HG02970 (cell line): ENCODE data around the gene CADM1.

Experiments
- ATAC-seq: cut with Tn5 transposase; IDR thresholded peaks from one replicate; pipeline ENCODE4 v1.9.1; 2021; ENCODE audit warnings: mild to moderate bottlenecking, moderate library complexity, moderate number of reproducible peaks; ENCODE audit not compliant: unreplicated experiment, low FRiP score

CADM1 gene

GRCh38 chr11:115258216-115258615, 246.0 kb downstream of the CADM1 start:
- ATAC-seq = no peak

DNA sequence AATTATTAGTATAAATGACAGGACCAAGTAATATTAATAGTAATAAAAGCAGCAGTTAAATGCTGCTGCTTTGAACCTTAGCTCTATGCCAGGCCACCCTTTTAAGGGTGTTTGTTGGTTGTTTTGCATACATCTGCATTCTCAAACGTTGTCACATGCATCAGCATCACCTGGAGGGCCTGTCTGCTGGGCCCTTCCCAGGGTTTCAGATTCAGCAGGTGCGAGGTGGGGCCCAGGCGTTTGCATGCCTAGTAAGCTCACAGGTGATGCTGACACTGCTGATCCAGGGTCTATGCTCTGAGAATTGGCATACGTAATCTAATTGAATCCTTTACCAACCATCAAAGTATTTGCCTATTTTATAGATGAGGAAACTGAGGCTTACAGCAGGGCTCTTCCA, 246.5 kb downstream of the CADM1 start:
- no peak for ATAC-seq

GRCh38 chr11:115257270-115257669, 246.9 kb downstream of the CADM1 start:
- ATAC-seq = no peak

- ATAC-seq = no peak
Observed at GRCh38 chr11:115256397-115257197, 247.6 kb downstream of the CADM1 start.

- no peak for ATAC-seq
Observed at GRCh38 chr11:115255006-115255762, 249.0 kb downstream of the CADM1 start.

GRCh38 chr11:115251126-115251525, 253.1 kb downstream of the CADM1 start:
- no peak for ATAC-seq

DNA sequence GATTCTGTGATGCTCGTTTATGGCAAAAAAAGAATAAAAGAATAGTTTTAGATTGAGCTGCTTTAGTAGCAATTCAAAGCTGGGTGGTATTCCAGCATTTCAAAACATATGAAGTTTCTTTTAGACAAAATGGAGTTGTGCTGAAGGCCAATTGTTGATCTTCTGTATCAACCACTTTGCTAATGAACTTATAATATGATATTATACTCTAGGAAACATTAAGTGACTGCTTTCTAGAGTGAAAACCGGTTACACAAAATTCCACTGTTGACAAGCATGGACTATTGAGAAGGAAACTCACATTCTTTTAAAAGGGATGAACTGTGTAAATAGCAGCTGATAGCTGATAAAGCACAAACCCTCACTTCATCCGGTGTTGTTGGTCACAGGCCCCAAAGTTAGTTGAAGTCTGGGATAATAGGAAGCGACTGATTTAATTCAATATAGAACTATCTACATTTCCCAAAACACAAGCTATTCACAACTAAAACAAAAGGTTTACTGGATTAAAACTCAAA, 255.1 kb downstream of the CADM1 start:
- ATAC-seq = no peak

DNA sequence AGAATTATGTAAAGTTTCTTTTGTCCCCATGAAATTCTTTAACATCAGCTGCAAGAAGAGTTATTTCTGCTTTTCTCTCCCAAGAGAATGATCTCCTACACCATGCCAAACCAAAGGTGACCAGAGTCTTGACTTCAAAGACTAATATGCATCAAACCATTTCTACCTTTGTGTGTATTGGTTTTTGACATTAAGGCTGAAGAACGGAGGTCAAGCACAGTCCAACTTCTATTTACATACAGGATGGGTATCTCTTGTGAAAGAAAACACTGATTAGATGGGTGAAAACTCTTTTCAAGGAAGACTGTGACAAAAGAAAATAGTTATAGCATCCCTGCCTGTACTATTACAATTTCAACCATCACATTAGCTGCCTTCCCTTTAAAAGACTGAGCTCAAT, 256.3 kb downstream of the CADM1 start:
- no peak for ATAC-seq

- no peak for ATAC-seq
Observed at GRCh38 chr11:115247361-115247760, 256.9 kb downstream of the CADM1 start.

DNA sequence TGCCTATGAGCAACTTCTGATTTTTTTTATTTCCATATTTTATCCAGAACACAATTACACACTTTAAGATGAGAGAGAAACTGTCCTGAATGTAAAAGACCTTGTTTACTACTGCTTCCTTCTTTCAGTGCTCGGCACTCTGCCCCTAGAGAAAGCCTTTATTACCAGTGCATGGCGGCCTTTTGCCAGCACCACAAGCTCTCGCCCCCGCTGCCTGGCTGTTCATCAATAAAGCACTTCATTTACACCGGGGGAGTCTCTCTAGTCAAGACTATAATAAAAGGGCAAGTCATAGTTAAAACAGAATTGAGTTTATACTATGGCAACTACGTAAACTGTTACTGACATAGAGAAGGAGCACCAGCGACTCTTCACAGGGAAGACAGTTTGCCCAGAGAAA, 259.5 kb downstream of the CADM1 start:
- no peak for ATAC-seq

- ATAC-seq = no peak
Observed at GRCh38 chr11:115244296-115244695, 259.9 kb downstream of the CADM1 start.

- no peak for ATAC-seq
Observed at GRCh38 chr11:115242982-115243381, 261.2 kb downstream of the CADM1 start.

DNA sequence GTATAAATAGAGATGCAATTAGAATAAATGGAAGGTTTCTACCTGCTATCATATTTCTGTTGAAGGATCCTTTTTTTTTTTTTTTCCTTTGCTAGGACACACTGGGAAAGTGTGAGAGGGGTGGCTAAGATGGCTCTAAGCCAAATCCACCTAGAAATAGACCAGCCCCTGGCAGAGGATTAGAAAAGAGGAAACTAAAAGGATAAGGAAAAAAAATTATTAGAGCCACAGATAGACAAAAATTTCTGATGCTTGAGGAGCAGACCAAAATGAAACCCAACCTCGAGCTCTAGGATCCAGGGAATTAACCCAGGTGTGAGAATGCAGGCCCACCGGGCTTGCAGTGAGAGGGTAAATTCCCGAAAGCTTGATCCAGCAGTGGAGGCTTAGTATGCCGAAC, 262.3 kb downstream of the CADM1 start:
- no peak for ATAC-seq

- ATAC-seq = no peak
Observed at GRCh38 chr11:115238791-115239190, 265.4 kb downstream of the CADM1 start.

- no peak for ATAC-seq
Observed at GRCh38 chr11:115238086-115238485, 266.1 kb downstream of the CADM1 start.

DNA sequence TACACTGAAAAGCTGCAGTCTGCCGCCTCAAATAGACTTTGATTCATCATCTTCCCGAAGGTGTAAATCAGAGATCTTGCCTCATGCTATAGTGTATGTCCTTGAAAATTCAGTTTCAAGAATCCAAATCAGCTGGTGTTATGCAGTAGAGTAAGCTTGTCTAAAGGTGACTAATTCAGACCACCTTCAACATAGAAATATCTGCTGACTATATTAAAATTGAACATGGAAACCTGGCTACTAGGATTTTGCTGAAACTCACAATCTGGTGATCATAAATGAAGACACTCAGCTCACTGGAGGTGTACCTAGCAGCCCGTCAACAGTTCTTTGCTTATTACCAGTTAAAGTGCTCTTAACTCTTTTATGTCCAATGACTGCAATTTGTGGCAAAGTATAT, 266.6 kb downstream of the CADM1 start:
- ATAC-seq = no peak

DNA sequence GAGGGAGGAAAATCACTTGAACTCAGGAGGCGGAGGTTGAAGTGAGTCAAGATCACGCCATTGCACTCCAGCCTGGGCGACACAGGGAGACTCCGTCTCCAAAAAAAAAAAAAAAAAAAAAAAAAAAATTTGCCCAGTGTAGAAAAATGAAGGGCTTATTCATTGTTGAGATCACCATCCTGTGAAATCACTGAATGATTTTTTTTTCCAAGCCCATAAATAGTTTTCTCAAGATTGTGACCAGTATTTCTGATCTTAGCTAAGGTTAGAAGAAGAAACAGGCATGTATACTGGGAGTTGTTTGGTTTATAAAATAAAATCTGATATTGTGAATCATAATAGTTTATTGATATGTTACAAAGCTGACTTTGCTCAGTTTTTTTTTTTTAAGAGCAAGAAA, 269.4 kb downstream of the CADM1 start:
- ATAC-seq = no peak

DNA sequence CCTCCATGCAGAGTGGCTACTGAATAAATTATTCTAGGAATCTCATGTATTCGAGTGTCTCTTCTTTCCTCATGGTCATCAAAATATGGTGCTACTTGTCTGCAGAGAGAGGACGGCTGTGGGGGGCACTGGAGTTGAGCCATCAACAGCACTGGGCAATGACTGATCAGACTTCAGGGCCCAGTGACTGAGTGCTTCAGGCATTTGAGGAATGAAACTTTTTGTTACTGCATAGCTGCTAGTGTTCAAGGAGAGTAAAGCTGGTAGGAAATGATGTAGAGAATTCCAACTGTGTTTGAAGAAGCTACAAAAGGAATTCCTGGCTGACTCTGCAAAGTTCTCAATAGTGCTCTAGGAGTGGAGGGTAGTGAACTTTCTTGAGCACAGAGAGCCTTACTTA, 277.7 kb downstream of the CADM1 start:
- ATAC-seq = no peak

- no peak for ATAC-seq
Observed at GRCh38 chr11:115224551-115224950, 279.7 kb downstream of the CADM1 start.

- peak; percentile 45 for ATAC-seq
Observed at GRCh38 chr11:115222863-115223530, 281.2 kb downstream of the CADM1 start.

DNA sequence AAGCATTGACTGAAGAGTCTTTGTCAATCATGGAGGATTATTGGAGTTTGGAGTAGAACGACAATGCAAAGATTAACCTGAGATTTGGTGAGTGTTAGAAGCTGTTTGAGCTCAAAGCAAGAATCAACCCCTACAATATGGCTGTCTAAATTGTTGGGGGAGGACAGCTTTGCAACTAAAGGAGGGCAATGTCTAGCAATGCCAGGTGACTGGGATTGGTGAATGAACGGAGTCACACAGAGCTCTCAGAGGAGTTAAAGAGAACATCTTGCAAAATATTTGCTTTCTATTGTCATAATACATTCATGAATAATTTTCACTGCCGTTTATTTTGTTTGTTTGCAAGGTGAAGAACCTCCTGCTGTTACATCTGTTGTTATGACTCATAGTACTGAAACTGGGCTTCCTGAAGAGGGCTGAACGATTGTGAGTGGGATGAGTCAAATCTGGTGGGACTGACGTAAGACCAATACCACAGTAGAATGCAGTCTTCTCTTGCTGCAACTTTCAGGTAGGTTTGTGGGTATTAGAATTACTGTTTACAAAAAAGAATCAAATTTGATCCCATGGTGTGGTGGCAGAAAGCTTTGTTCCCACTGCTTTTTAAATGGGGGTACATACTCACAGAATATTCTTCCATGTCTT, 281.9 kb downstream of the CADM1 start:
- peak; percentile 94 for ATAC-seq
